ENCODE data around the gene HAGHL.

The HAGHL gene

DNA sequence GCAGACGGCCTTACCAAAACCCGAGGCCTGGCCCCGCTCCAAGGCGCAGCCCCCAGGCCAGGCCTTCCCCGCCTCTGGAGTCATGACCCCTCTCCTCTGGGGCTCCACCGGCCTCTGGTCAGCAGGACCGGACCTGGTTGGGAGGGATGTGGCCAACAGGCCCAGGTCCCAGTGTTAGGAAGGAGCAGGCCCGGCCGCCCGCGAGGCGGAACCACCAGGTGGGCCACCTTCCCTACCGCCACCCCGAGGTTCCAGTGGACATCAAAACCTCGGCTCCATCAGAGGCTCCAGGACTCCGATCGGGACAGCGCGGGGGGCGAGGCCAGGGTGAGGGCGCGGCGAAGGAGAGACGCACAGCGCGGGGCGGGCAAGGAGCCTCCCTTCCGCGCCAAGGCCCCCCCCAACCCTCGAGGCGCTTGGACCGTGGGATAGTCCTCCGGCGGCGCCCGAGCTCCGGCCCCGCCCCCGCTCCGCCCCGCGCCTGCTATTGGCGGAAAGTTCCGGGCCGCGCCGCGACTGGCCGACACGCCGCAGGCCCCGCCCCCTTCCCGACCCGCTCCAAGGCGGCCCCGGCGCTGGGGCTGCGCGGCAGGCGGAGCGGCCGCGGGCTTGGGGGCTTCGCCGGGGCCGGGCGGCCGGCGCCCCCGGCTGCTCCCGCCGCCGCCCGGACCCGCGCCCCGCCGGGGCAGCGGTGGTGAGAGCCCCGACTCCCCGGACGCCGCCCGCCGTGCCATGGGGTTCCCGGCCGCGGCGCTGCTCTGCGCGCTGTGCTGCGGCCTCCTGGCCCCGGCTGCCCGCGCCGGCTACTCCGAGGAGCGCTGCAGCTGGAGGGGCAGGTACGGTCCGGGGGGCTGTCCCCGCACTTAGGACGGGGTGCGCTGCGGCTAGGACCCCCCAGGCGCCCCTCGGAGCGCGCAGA is 12.1 kb upstream of the HAGHL start, which contains the start of gene METRN:
Gene METRN (plus strand): TSS at position 561 of the 919 bp plus-strand sequence. CDS start 172 bp downstream, at position 733.
- CTCF ChIA-PET, result interaction anchor here (1.2 to 1.4 kb wide), 4 partner anchors 31 to 81 kb away, joined by 3 to 5 read pairs (median 4); partner anchors contain the start of gene JMJD8
- peak; percentile 84 for DNase-seq (ENCODE audit: low spot score)
- TF ChIP-seq, protein P1, sequence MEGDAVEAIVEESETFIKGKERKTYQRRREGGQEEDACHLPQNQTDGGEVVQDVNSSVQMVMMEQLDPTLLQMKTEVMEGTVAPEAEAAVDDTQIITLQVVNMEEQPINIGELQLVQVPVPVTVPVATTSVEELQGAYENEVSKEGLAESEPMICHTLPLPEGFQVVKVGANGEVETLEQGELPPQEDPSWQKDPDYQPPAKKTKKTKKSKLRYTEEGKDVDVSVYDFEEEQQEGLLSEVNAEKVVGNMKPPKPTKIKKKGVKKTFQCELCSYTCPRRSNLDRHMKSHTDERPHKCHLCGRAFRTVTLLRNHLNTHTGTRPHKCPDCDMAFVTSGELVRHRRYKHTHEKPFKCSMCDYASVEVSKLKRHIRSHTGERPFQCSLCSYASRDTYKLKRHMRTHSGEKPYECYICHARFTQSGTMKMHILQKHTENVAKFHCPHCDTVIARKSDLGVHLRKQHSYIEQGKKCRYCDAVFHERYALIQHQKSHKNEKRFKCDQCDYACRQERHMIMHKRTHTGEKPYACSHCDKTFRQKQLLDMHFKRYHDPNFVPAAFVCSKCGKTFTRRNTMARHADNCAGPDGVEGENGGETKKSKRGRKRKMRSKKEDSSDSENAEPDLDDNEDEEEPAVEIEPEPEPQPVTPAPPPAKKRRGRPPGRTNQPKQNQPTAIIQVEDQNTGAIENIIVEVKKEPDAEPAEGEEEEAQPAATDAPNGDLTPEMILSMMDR (conservative IDR thresholded peaks at IDR 0.05; ENCODE audit: low read depth), result no peak
- H3K27ac ChIP-seq, result peak within 1 kb of the TSS; percentile 95
- POLR2A ChIA-PET (ENCODE audit: low non-redundant PET), result interaction anchor here (0.6 kb wide), 1 partner anchor 8 kb away, joined by 6 read pairs; no protein-coding TSS in a partner anchor

DNA sequence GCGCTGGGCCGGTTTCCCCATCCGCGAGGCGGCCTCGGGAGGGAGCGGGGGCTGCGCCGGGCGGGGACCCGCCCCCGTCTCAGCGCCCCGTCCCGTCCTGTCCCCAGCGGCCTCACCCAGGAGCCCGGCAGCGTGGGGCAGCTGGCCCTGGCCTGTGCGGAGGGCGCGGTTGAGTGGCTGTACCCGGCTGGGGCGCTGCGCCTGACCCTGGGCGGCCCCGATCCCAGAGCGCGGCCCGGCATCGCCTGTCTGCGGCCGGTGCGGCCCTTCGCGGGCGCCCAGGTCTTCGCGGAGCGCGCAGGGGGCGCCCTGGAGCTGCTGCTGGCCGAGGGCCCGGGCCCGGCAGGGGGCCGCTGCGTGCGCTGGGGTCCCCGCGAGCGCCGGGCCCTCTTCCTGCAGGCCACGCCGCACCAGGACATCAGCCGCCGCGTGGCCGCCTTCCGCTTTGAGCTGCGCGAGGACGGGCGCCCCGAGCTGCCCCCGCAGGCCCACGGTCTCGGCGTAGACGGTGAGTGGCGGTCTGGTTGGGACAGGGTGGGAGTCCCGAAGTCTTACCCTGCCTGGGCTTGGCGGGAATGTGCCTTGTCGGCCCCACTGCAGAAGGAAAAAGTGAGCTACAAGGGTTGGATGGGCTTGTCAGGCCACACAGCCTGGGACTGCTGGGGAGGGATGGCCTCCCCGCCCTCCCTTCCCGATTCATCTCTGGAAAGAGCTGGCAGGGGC is 11.3 kb upstream of the HAGHL start:
- TF ChIP-seq, protein P1 (conservative IDR thresholded peaks at IDR 0.05; ENCODE audit: low read depth), result peak; percentile 54
- CTCF ChIA-PET, result interaction anchor here (0.6 to 1.4 kb wide), 7 partner anchors 14 to 361 kb away, joined by 3 to 4 read pairs (median 3); partner anchors contain the start of gene JMJD8
- H3K27ac ChIP-seq, result peak overlapping the region; percentile 95
- POLR2A ChIA-PET (ENCODE audit: low non-redundant PET), result interaction anchor here (0.6 to 0.8 kb wide), 2 partner anchors 9 to 73 kb away, joined by 6 to 7 read pairs; partner anchors contain the start of gene CHTF18
- no peak for DNase-seq (ENCODE audit: low spot score)

DNA sequence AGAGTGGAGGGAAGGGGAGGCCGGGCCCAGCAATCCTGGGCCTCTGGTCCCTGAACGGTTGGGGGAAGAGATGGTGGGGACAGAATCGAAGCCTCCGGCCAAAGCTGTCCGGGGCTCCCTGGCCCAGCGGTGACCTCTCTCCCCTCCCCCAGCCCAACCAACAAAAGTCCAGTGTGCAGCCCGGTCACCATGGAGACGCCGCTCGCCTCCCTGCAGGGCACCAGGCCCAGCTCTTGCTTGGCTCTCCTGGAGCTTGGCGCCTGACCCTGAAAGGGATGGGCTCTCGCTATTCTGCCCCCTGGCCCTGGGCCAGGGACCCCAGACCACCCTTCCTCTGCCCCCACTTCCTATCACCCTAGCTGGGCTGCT is 10.7 kb upstream of the HAGHL start:
- ChIA-PET CTCF (interaction anchor here (0.6 to 1.4 kb wide), 7 partner anchors 14 to 360 kb away, joined by 3 to 4 read pairs (median 3); partner anchors contain the start of gene JMJD8), POLR2A (ENCODE audit: low non-redundant PET) (interaction anchor here (0.8 kb wide), 1 partner anchor 72 kb away, joined by 7 read pairs; the partner anchor contains the start of gene CHTF18)
- TF ChIP-seq, protein P1 (conservative IDR thresholded peaks at IDR 0.05; ENCODE audit: low read depth), result no peak
- DNase-seq (ENCODE audit: low spot score), result no peak
- peak overlapping the region; percentile 95 for H3K27ac ChIP-seq

DNA sequence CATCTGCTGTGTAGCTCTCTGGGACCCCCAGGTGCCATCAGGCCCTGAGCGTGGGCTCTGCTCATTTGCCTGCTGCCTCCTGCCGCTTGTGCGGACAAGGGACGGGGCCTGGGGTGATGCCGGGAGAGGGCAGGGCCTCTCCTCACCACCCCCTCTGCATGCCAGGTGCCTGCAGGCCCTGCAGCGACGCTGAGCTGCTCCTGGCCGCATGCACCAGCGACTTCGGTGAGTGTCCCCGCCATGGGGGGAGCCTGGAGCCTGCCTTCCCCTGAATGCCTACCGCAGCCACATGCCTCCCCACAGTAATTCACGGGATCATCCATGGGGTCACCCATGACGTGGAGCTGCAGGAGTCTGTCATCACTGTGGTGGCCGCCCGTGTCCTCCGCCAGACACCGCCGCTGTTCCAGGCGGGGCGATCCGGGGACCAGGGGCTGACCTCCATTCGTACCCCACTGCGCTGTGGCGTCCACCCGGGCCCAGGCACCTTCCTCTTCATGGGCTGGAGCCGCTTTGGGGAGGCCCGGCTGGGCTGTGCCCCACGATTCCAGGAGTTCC is 10.1 kb upstream of the HAGHL start:
- DNase-seq (ENCODE audit: low spot score), result no peak
- ChIA-PET POLR2A (ENCODE audit: low non-redundant PET) (interaction anchor here (0.8 kb wide), 1 partner anchor 72 kb away, joined by 7 read pairs; the partner anchor contains the start of gene CHTF18), CTCF (no interaction called here)
- TF ChIP-seq, protein P1 (conservative IDR thresholded peaks at IDR 0.05; ENCODE audit: low read depth), result no peak
- H3K27ac ChIP-seq, result peak overlapping the region; percentile 95

DNA sequence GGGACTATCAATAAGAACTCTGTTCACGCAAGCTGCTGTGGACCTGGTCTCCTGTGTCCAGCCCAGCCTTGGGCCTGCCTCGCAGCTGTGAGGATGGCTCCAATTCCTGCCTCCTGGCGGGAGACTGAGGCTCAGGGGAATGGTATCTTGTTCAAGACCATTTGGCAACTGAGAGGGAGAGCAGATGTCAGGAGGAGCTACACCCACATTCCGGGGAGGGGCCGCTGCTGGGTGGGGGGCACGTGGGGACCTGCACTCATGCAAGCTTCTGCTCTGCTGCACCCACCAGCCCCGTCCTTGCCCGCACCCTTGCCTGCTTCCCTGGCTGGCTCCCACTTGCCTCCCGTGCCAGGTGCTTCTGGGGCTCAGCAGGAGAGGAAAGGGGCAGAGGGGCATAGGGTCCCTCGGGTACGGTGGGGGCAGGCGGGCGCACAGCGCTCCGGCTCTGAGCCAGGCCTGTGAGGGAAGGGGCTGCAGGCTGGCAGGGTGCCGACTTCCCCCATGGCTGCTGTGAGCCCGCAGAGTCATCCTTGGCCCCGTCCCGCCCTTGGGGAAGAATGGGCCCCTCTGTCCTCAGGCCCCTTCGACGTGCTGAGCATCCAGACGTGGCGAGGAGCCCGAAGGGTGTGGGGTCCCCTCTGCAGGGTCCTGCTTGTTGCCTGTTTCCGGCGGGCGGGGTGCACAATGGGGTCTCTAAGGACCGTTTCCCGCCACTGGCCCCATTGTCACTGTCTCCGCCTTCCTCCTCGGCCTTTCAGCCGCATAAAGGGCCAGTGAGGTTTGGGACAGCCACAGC is 9.3 kb upstream of the HAGHL start:
- ChIA-PET CTCF (no interaction called here), POLR2A (ENCODE audit: low non-redundant PET) (no interaction called here)
- H3K27ac ChIP-seq, result peak overlapping the region; percentile 95
- DNase-seq (ENCODE audit: low spot score), result no peak
- TF ChIP-seq, protein P1 (conservative IDR thresholded peaks at IDR 0.05; ENCODE audit: low read depth), result no peak

All from RWPE1 (cell line).